Vagina (tissue), 2 donors: Measurements from ENCODE around the gene GRM3.

Experiments used
- POLR2A ChIP-seq, 2 donors: fragments of 450-650 bp; IDR thresholded peaks; one replicate each; pipeline ENCODE4 v1.6.1; 2017; ENCODE audit warnings: antibody characterized with exemption in 2 of 2, mild to moderate bottlenecking in 2 of 2, moderate library complexity in 2 of 2
- TF ChIP-seq, protein P1 (sequence below), 3 experiments: fragments of 450-650 bp in 2 of 3; fragments of 200-600 bp in 1 of 3; sonication (generic) in 1 of 3; IDR thresholded peaks; one replicate each; pipeline ENCODE4 v1.5.1; 2017 to 2019; ENCODE audit warnings: antibody characterized with exemption in 3 of 3, mild to moderate bottlenecking in 2 of 3, moderate library complexity in 2 of 3

DNA sequence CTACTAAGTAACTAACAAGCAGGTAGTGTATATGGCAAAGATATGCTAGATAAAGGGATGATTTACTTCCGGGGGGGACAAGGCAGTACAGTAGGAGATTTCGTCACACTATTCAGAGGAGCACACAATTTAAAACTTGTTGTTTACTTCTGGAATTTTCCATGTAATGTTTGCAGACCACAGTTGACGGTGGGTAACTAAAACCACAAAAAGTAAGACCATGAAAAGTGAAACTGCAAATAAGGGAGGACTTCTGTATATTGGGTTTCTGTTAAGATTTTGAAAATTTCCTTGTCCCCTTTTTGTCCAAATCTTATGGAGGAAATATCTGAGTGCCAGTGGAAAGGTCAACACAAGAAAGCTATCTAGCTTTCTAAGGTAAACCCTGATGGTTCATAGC is 245.8 kb downstream of the GRM3 start:
- TF ChIP-seq, protein P1, sequence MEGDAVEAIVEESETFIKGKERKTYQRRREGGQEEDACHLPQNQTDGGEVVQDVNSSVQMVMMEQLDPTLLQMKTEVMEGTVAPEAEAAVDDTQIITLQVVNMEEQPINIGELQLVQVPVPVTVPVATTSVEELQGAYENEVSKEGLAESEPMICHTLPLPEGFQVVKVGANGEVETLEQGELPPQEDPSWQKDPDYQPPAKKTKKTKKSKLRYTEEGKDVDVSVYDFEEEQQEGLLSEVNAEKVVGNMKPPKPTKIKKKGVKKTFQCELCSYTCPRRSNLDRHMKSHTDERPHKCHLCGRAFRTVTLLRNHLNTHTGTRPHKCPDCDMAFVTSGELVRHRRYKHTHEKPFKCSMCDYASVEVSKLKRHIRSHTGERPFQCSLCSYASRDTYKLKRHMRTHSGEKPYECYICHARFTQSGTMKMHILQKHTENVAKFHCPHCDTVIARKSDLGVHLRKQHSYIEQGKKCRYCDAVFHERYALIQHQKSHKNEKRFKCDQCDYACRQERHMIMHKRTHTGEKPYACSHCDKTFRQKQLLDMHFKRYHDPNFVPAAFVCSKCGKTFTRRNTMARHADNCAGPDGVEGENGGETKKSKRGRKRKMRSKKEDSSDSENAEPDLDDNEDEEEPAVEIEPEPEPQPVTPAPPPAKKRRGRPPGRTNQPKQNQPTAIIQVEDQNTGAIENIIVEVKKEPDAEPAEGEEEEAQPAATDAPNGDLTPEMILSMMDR (IDR thresholded peaks at IDR 0.05) = no peak
- TF ChIP-seq POLR2A (IDR thresholded peaks at IDR 0.05) = no peak
